RWPE2 (cell line): ENCODE results near the gene EVC.
A peak's percentile ranks its signal among the peaks of the same experiment; 100 is the strongest.

Source experiments
- ATAC-seq: fragments of 200-7000 bp; cut with Tn5 transposase; 3 replicates; pipeline ENCODE4 v1.9.1; 2021; ENCODE audit warnings: low read depth
- DNase-seq: peaks from one replicate; pipeline ENCODE4 v3.0.0-alpha.2; 2020; ENCODE audit warnings: low spot score
- H3K27ac ChIP-seq: fragments of 450-650 bp; 2 replicates; pipeline ENCODE4 v1.5.1; 2017; ENCODE audit warnings: mild to moderate bottlenecking; ENCODE audit not compliant: poor library complexity, severe bottlenecking
- H3K27me3 ChIP-seq: fragments of 250-450 bp; sonication (Bioruptor Pico); 2 replicates; pipeline ENCODE4 v1.5.1; 2021; ENCODE audit warnings: mild to moderate bottlenecking, moderate library complexity; ENCODE audit not compliant: insufficient read depth, poor library complexity, severe bottlenecking
- H3K36me3 ChIP-seq: fragments of 250-450 bp; sonication (Bioruptor Pico); 2 replicates; pipeline ENCODE4 v1.5.1; 2020; ENCODE audit warnings: low read depth, mild to moderate bottlenecking, moderate library complexity
- H3K4me1 ChIP-seq: fragments of 250-450 bp; sonication (Bioruptor Pico); 2 replicates; pipeline ENCODE4 v1.5.1; 2021; ENCODE audit warnings: mild to moderate bottlenecking, moderate library complexity; ENCODE audit not compliant: insufficient read depth, poor library complexity, severe bottlenecking
- H3K4me3 ChIP-seq: fragments of 250-450 bp; sonication (Bioruptor Pico); 2 replicates; pipeline ENCODE4 v1.5.1; 2021; ENCODE audit warnings: mild to moderate bottlenecking, moderate library complexity; ENCODE audit not compliant: severe bottlenecking
- H3K9me3 ChIP-seq: fragments of 250-450 bp; sonication (Bioruptor Pico); 2 replicates; pipeline ENCODE4 v1.5.1; 2021; ENCODE audit warnings: mild to moderate bottlenecking, moderate library complexity; ENCODE audit not compliant: severe bottlenecking
- CTCF ChIP-seq: fragments of 450-650 bp; IDR thresholded peaks from one replicate; pipeline ENCODE4 v1.5.1; 2017; ENCODE audit warnings: mild to moderate bottlenecking, moderate library complexity; ENCODE audit not compliant: poor library complexity, severe bottlenecking

Gene EVC

GRCh38 chr4:5757954-5758353 lies 47.0 kb downstream of the EVC start:
- no peak for TF ChIP-seq CTCF
- Histone ChIP-seq H3K27me3 (no peaks in the 10 kb centered on the region), H3K9me3 (no peaks in the 10 kb centered on the region), H3K36me3 (peaks cover 55% of the 10 kb centered on the region), H3K4me3 (no peak overlapping the region), H3K4me1 (peaks cover 43% of the 10 kb centered on the region), H3K27ac (peak overlapping the region; percentile 96)
- DNase-seq: no peak
- ATAC-seq: no peak

- Histone ChIP-seq H3K36me3 (peaks cover 47% of the 10 kb centered on the region), H3K4me3 (no peak overlapping the region), H3K27me3 (no peaks in the 10 kb centered on the region), H3K9me3 (no peaks in the 10 kb centered on the region), H3K27ac (peak overlapping the region; percentile 96), H3K4me1 (peaks cover 35% of the 10 kb centered on the region)
- no peak for TF ChIP-seq CTCF
- DNase-seq (peak; percentile 93), ATAC-seq (peak; percentile 94)
Measured at GRCh38 chr4:5758741-5759140, 47.7 kb downstream of the EVC start.

- Histone ChIP-seq H3K27me3 (no peaks in the 10 kb centered on the region), H3K4me3 (no peak overlapping the region), H3K4me1 (peaks cover 31% of the 10 kb centered on the region), H3K9me3 (no peaks in the 10 kb centered on the region), H3K36me3 (peaks cover 40% of the 10 kb centered on the region), H3K27ac (peak overlapping the region; percentile 96)
- ATAC-seq: no peak
- no peak for TF ChIP-seq CTCF
- DNase-seq: no peak
Measured at GRCh38 chr4:5759236-5760075, 48.5 kb downstream of the EVC start.

DNA sequence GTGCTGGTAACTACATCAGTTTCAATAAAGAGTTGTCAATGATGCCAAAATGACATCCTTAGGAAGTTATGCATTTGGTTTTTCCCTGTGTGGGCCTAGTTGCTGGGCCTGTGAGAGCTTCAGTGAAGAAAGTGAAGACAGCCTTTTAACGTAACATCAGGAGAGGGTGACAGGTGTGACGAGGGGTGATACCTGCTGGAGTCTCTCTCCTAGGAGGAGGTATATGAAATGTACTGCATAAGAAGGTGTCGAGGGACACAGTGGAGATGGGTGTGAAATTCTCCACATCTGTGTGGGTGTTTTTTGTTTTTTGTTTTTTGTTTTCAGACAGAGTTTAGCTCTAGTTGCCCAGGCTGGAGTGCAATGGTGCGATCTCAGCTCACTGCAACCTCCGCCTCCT lies 49.2 kb downstream of the EVC start:
- Histone ChIP-seq H3K4me1 (peaks cover 31% of the 10 kb centered on the region), H3K4me3 (no peak overlapping the region), H3K9me3 (no peaks in the 10 kb centered on the region), H3K27me3 (no peaks in the 10 kb centered on the region), H3K36me3 (peaks cover 32% of the 10 kb centered on the region), H3K27ac (peak overlapping the region; percentile 96)
- no peak for TF ChIP-seq CTCF
- ATAC-seq (no peak), DNase-seq (no peak)

DNA sequence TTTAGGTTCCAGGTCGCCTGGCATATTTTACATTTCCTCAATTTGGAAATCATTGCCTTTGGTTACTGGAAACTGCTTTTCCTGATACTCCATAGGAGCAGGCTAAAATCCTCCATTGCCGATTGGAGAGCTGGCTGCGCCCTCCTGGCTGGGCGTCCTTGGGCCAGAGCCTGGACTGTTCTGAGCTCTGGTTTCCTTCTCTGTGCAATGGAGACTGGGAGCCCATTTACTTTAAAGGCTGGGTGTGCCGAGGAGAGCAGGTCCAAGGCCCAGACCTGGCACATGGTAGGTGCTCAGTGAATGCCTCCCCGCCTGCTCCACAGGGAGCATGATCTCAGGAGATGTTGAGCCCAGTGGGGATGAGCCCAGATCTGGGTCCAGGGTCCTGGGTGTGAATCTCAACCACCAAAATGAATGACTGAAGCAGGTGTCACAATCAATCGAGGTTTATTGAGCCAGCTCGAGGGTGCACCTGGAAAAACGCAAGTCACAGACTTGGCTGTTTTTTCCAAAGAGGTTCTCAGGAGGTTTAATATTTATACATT lies 50.0 kb downstream of the EVC start:
- Histone ChIP-seq H3K27ac (peak overlapping the region; percentile 96), H3K4me1 (peaks cover 31% of the 10 kb centered on the region), H3K27me3 (no peaks in the 10 kb centered on the region), H3K36me3 (peaks cover 31% of the 10 kb centered on the region), H3K9me3 (no peaks in the 10 kb centered on the region), H3K4me3 (no peak overlapping the region)
- ATAC-seq (no peak), DNase-seq (no peak)
- TF ChIP-seq CTCF: no peak
